GM18505 (cell line): Measurements from ENCODE around the gene TIMM23.

Experiments
- ATAC-seq: cut with Tn5 transposase; IDR thresholded peaks from one replicate; pipeline ENCODE4 v1.9.1; 2021; ENCODE audit not compliant: unreplicated experiment
- POLR2A ChIP-seq: IDR thresholded peaks from 4 replicates; pipeline ENCODE4 v1.6.1; 2011; ENCODE audit warnings: borderline replicate concordance; ENCODE audit not compliant: insufficient read depth, insufficient read length; ENCODE audit errors: extremely low read depth

The TIMM23 gene

DNA sequence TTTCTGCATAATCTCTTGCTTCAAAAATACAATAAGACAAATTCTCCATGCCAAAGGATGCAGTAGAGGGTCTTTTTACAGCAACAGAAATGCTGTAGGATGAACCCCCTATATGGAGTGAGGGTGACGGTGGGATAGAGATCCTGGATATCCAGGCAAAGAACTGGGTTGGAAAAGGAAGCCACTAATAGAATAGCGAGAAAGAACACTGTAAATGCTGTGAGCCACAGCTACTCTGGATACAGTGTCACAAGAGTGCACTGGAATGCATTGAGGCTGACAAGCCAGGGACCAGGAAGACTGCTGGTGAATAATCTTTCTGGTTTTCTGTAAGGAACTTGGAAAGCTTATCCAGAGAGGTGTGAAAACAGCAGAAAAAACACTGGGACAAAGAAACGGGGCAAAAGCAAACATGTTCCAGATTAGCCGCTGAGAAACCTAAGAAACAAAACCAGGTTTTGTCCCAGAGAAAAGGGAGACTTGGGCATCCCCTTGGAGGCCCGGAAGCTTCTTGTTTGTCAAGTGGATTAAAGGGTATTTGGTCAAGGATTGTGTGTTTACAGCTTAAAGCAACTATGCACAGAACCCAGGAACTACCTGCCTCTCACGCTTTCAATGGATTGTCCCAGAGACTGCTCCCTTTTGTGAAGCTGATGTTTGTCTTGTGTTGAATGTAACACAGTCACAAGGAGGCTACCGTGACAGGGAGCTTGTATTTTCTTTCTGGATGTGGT, 79.9 kb downstream of the TIMM23 start:
- no peak for TF ChIP-seq POLR2A
- ATAC-seq: no peak

DNA sequence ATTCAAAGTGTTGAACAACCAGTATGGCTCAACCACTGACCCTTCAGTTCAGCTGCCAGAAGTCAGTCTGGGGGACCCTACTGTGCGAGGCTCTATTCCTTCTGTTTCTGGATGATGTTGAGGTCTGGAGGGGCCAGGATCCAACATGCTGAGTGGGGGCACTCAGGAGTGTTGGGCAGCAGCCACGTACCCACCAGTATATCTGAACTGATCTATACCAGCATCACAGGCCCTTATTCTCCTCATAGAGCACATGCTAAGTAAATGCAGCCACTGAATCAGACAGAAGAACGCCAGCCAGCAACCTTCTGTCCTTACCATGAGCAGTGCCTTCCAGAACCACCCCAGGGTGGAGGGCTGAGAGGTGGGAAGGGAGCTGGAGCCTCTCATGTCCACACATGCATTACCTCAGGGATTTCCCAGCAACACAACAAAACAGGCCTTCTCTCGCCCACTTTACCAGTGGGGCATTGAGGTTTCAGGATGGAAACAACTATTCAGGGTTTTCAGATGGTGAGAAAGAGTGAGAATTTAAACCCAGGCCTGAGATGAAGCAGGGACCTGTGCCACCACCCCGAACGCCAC, 80.6 kb downstream of the TIMM23 start:
- no peak for ATAC-seq
- no peak for TF ChIP-seq POLR2A
